Left kidney (tissue), 2 donors: ENCODE measurements around the gene DEPP1. TPM values are rescaled to one million over a fixed set of nuclear protein-coding genes. Genes with fewer than 3 reads are reported as not detected.

Source experiments
- DNase-seq: peaks from one replicate; pipeline ENCODE4 v3.0.0-alpha.2; 2013
- polyA plus RNA-seq: library from polyadenylated mRNA; unstranded; fragments of 120-200 nt; gene quantifications from one replicate; pipeline ENCODE4 v1.2.1, GENCODE V29; 2013; ENCODE audit not compliant: insufficient read length

The DEPP1 gene
- polyA plus RNA-seq, 1 donor = 5.5 TPM

- no peak for DNase-seq
Measured at GRCh38 chr10:44980309-44981171, 1.9 kb upstream of the DEPP1 start.

- no peak for DNase-seq
Measured at GRCh38 chr10:44979281-44980191, 927 bp upstream of the DEPP1 start.

GRCh38 chr10:44978213-44978569 lies 418 bp downstream of the DEPP1 start:
- DNase-seq = no peak

- DNase-seq = no peak
Measured at GRCh38 chr10:44977287-44978212, 1.1 kb downstream of the DEPP1 start.

- no peak for DNase-seq
Measured at GRCh38 chr10:44976352-44977198, 2.0 kb downstream of the DEPP1 start.

- DNase-seq = no peak
Measured at GRCh38 chr10:44975431-44976331, 2.9 kb downstream of the DEPP1 start.

- no peak for DNase-seq
Measured at GRCh38 chr10:44974628-44975430, 3.8 kb downstream of the DEPP1 start.

GRCh38 chr10:44974082-44974627 lies 4.5 kb downstream of the DEPP1 start:
- DNase-seq = no peak

GRCh38 chr10:44973323-44974081 lies 5.1 kb downstream of the DEPP1 start:
- no peak for DNase-seq

- no peak for DNase-seq
Measured at GRCh38 chr10:44972874-44973306, 5.7 kb downstream of the DEPP1 start.

- DNase-seq = no peak
Measured at GRCh38 chr10:44971935-44972757, 6.5 kb downstream of the DEPP1 start.

- no peak for DNase-seq
Measured at GRCh38 chr10:44971434-44971833, 7.2 kb downstream of the DEPP1 start.

GRCh38 chr10:44970812-44971395 lies 7.7 kb downstream of the DEPP1 start:
- no peak for DNase-seq

GRCh38 chr10:44969854-44970253 lies 8.8 kb downstream of the DEPP1 start:
- DNase-seq = no peak

- no peak for DNase-seq
Measured at GRCh38 chr10:44968500-44969400, 9.9 kb downstream of the DEPP1 start.
